ENCODE data around the gene GPR146.

DNA sequence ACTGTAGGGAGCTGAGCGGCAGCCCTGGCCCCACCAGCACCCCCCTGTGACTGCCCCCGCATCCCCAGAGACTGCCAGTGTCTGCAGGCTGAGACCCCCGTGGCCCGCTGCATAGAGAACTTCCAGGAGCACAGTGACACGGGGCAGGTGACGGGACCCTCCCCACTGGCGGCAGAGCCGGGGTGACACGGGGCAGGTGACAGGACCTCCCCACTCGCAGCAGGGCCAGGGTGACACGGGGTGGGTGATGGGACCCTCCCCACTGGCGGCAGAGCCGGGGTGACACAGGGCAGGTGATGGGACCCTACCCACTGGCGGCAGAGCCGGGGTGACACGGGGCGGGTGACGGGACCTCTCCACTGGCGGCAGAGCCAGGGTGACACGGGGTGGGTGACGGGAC lies 45.9 kb downstream of the GPR146 start:
- TF ChIP-seq NCOA1 (CRISPR knock-in tag; IDR thresholded peaks at IDR 0.05) (no peak), CTCF (CRISPR knock-in tag; IDR thresholded peaks at IDR 0.05) (no peak), NFYB (CRISPR knock-in tag; IDR thresholded peaks at IDR 0.05) (no peak)

All from HepG2 (cell line).